K562 (cell line): ENCODE data around the gene MOB3C. TPM values are rescaled to one million over a fixed set of nuclear protein-coding genes. Genes with fewer than 3 reads are reported as not detected.

Source experiments
- ATAC-seq: fragments of 200-7000 bp; cut with Tn5 transposase; 3 replicates; pipeline ENCODE4 v1.9.1; 2020; ENCODE audit warnings: moderate library complexity
- BruUV-seq: library from RNA; stranded (reverse); fragments of 400-500 nt; replicated peaks from 2 replicates; lab custom pipeline; 2021; lab: Mats Ljungman, UMichigan
- CTCF ChIA-PET: fragments of 300-600 bp; formaldehyde crosslinking; extraction: SDS; loops from one replicate; lab custom pipeline; 2021; ENCODE audit warnings: low intra/inter-chr PET ratio; lab: Yijun Ruan, JAX
- POLR2A ChIA-PET: fragments of 300-600, 350-650 bp; sonication (Branson Sonifier 250); formaldehyde crosslinking; extraction: SDS; loops from one replicate; lab custom pipeline; 2021; ENCODE audit warnings: antibody characterized with exemption, inconsistent platforms; lab: Yijun Ruan, JAX
- DNase-seq, 4 experiments: peaks; one replicate each; pipeline versions ENCODE4 v3.0.0 to v3.0.0-alpha.2; 2011 to 2018; ENCODE audit warnings: low spot score in 3 of 4, mixed read lengths in 3 of 4; ENCODE audit errors: extremely low read depth in 1 of 4
- FAIRE-seq: peaks from 2 replicates; lab custom pipeline; 2011; peaks lifted over from hg19 to GRCh38; lab: Jason Lieb, UNC
- H2AFZ ChIP-seq: 2 replicates; pipeline ENCODE4 v1.6.0; 2011; ENCODE audit warnings: low read depth, low read length, control low read depth, inconsistent platforms
- H3K27ac ChIP-seq: fragments of 200-600 bp; 3 replicates; pipeline ENCODE4 v1.8.0; 2011; ENCODE audit warnings: low read depth, mild to moderate bottlenecking, control low read depth, inconsistent platforms, low read length, moderate library complexity, mixed read lengths; ENCODE audit errors: extremely low read depth
- H3K27me3 ChIP-seq, 2 experiments: fragments of 300-600 bp in 1 of 2; 2 replicates in 1 of 2; 3 replicates in 1 of 2; pipeline versions ENCODE4 v1.6.0 to v1.8.0; 2011; ENCODE audit warnings: inconsistent platforms in 2 of 2, low read length in 2 of 2, mild to moderate bottlenecking in 1 of 2, mixed read lengths in 1 of 2, moderate library complexity in 1 of 2; ENCODE audit not compliant: control insufficient read depth in 2 of 2, insufficient read depth in 2 of 2
- H3K36me3 ChIP-seq: fragments of 300-600 bp; 3 replicates; pipeline ENCODE4 v1.8.0; 2011; ENCODE audit warnings: mild to moderate bottlenecking, low read length, inconsistent platforms; ENCODE audit not compliant: control insufficient read depth, insufficient read depth
- H3K4me1 ChIP-seq, 2 experiments: fragments of 200-600 bp in 1 of 2; replicated peaks in 1 of 2; 2 replicates in 1 of 2; 3 replicates in 1 of 2; pipeline versions ENCODE4 v1.5.1 to v1.8.0; 2011; ENCODE audit warnings: inconsistent platforms in 2 of 2, low read length in 2 of 2, mild to moderate bottlenecking in 1 of 2, mixed read lengths in 1 of 2, moderate library complexity in 1 of 2; ENCODE audit not compliant: control insufficient read depth in 2 of 2, insufficient read depth in 2 of 2
- H3K4me2 ChIP-seq: 2 replicates; pipeline ENCODE4 v1.6.1; 2011; ENCODE audit warnings: low read length, control low read depth, inconsistent platforms, mixed read lengths; ENCODE audit not compliant: insufficient read depth
- H3K4me3 ChIP-seq: fragments of 200-600 bp; sonication (generic), shearing (Covaris generic); 2 replicates; pipeline ENCODE4 v1.5.1; 2016; ENCODE audit warnings: control low read depth, inconsistent platforms
- H3K79me2 ChIP-seq: fragments of 200-600 bp; 3 replicates; pipeline ENCODE4 v1.8.0; 2011; ENCODE audit warnings: low read length, inconsistent platforms; ENCODE audit not compliant: control insufficient read depth, insufficient read depth
- H3K9ac ChIP-seq, 2 experiments: 2 replicates each; pipeline versions ENCODE4 v1.6.0 to v1.6.1; 2011; ENCODE audit warnings: low read depth in 2 of 2, low read length in 2 of 2, control low read depth in 1 of 2, inconsistent platforms in 1 of 2, mild to moderate bottlenecking in 1 of 2, mixed read lengths in 1 of 2; ENCODE audit not compliant: insufficient read depth in 1 of 2
- H3K9me1 ChIP-seq: one replicate; pipeline ENCODE4 v1.6.0; 2011; ENCODE audit warnings: inconsistent platforms, mild to moderate bottlenecking, low read length, moderate library complexity; ENCODE audit not compliant: control insufficient read depth, insufficient read depth
- H3K9me3 ChIP-seq: replicated peaks from 2 replicates; pipeline ENCODE4 v1.5.1; 2011; ENCODE audit warnings: low read depth, low read length, inconsistent platforms; ENCODE audit not compliant: control insufficient read depth, insufficient read depth
- H4K20me1 ChIP-seq: replicated peaks from 2 replicates; pipeline ENCODE4 v1.6.1; 2011; ENCODE audit warnings: low read length, inconsistent platforms, mixed read lengths; ENCODE audit not compliant: control insufficient read depth, insufficient read depth
- BRF2 ChIP-seq: IDR thresholded peaks from 3 replicates; pipeline ENCODE4 v1.6.1; 2011; ENCODE audit warnings: borderline replicate concordance, mild to moderate bottlenecking; ENCODE audit not compliant: insufficient read length, insufficient read depth
- MGA ChIP-seq: fragments of 450-650 bp; IDR thresholded peaks from 2 replicates; pipeline ENCODE4 v1.6.1; 2016; ENCODE audit warnings: mild to moderate bottlenecking, moderate library complexity
- NCOA1 ChIP-seq: fragments of 450-650 bp; IDR thresholded peaks from 2 replicates; pipeline ENCODE4 v1.6.1; 2016; ENCODE audit warnings: low read depth
- NR2C1 ChIP-seq, 2 experiments: fragments of 450-650 bp; IDR thresholded peaks; 2 replicates each; pipeline ENCODE4 v1.6.1; 2017; ENCODE audit warnings: mild to moderate bottlenecking in 2 of 2, antibody characterized with exemption in 1 of 2, inconsistent platforms in 1 of 2, missing compliant biosample characterization in 1 of 2, missing genetic modification characterization in 1 of 2
- PTRF ChIP-seq: fragments of 450-650 bp; IDR thresholded peaks from 2 replicates; pipeline ENCODE4 v1.6.1; 2016; ENCODE audit warnings: mild to moderate bottlenecking, missing genetic modification characterization, missing compliant biosample characterization
- USF2 ChIP-seq: sonication (generic); formaldehyde crosslinking; IDR thresholded peaks from 2 replicates; pipeline ENCODE4 v1.5.0; 2020; ENCODE audit warnings: missing genetic modification reagents
- ZC3H11A ChIP-seq: IDR thresholded peaks from 2 replicates; pipeline ENCODE4 v1.6.1; 2012; ENCODE audit warnings: low read depth, low read length, improper control_type of control experiment
- ZNF324 ChIP-seq: fragments of 250-450 bp; sonication (Bioruptor Pico); IDR thresholded peaks from 2 replicates; pipeline ENCODE4 v1.4.0; 2020; ENCODE audit warnings: mild to moderate bottlenecking
- ZNF76 ChIP-seq: fragments of 250-450 bp; sonication (Bioruptor Pico); IDR thresholded peaks from 2 replicates; pipeline ENCODE4 v1.4.0; 2020; ENCODE audit warnings: mild to moderate bottlenecking, moderate library complexity, borderline replicate concordance
- ZSCAN29 ChIP-seq: fragments of 450-650 bp; IDR thresholded peaks from 2 replicates; pipeline ENCODE4 v1.6.1; 2017
- WGBS: fragments of 100-300 bp; shearing (Covaris generic); methylation state at CpG from one replicate; pipeline ENCODE4 v1.1.6; 2016; ENCODE audit warnings: low coverage, mixed read lengths; ENCODE audit not compliant: insufficient coverage; ENCODE audit errors: missing lambda C conversion rate; 5-methylcytosine and 5-hydroxymethylcytosine counted together
- in situ Hi-C: fragments of 300-500 bp; cut with MboI; formaldehyde crosslinking; loops from 4 replicates; pipeline ENCODE4 v1.15.0; 2018; ENCODE audit warnings: inconsistent platforms, mixed read lengths
- intact Hi-C: fragments of 100-400 bp; cut with micrococcal nuclease; formaldehyde crosslinking; loops from 2 replicates; pipeline ENCODE4 v1.14.2; 2022
- polyA plus RNA-seq, 8 experiments: library from polyadenylated mRNA; depleted of rRNA in 4 of 8; stranded (reverse) in 5 of 8; unstranded in 3 of 8; fragments of >200 nt; fragmentation: Nextera tagmentation in 2 of 8; fragmentation: Illumina TruSeq in 1 of 8; extraction: Ambion mirVana in 2 of 8; extraction: Trizol in 1 of 8; gene quantifications; 2 replicates each; pipeline versions ENCODE4 v1.2.1 to v1.2.3, GENCODE V29; 2011 to 2014; ENCODE audit warnings: inconsistent platforms in 1 of 8, missing spikeins in 1 of 8
- total RNA-seq, 7 experiments: library from RNA; depleted of rRNA in 6 of 7; stranded (reverse); fragments of >200 nt in 6 of 7; fragmentation: Illumina TruSeq in 2 of 7; extraction: Trizol in 2 of 7; gene quantifications; 2 replicates each; pipeline versions ENCODE4 v1.2.1 to v1.2.3, GENCODE V29; 2011 to 2021; ENCODE audit warnings: low replicate concordance in 1 of 7

Gene MOB3C
- total and polyA plus RNA-seq, 9 of the 15 experiments (the other 6 are each of a cell fraction or from before 2014, with no cell fraction given) = 1.0 to 7.5 (median 3.7) TPM

GRCh38 chr1:46569116-46569515 is 47.5 kb downstream of the MOB3C start:
- 48% methylated on average over 4 of the region's 4 CpGs for WGBS
- no peak for FAIRE-seq
- ATAC-seq = no peak
- Histone ChIP-seq H3K36me3 (peaks cover 11% of the 10 kb centered on the region; the same call in 2 of the 3 replicates), H2AFZ (no peak overlapping the region), H3K79me2 (no peaks in the 10 kb centered on the region), H3K9me3 (no peaks in the 10 kb centered on the region), H4K20me1 (no peaks in the 10 kb centered on the region), H3K27ac (no peak overlapping the region), H3K4me2 (no peak overlapping the region), H3K27me3 (no peaks in the 10 kb centered on the region), H3K4me3 (no peak overlapping the region), H3K4me1 (no peaks in the 10 kb centered on the region; a peak in 2 of 5 replicates), H3K9ac (no peak overlapping the region), H3K9me1 (no peaks in the 10 kb centered on the region)
- ChIA-PET POLR2A (interaction anchor here (0.7 to 1.9 kb wide), 4 partner anchors 14 to 150 kb away, joined by 3 to 6 read pairs (median 4); partner anchors contain the start of gene EFCAB14), CTCF (no interaction called here)
- intact Hi-C loops = no loop called here
- in situ Hi-C loops = no loop called here
- DNase-seq = no peak
- BruUV-seq = no TSS peak
- TF ChIP-seq NCOA1 (no peak), ZSCAN29 (no peak), MGA (no peak), BRF2 (no peak), NR2C1 (IDR thresholded peaks at IDR 0.05) (no peak), NR2C1 (tag; IDR thresholded peaks at IDR 0.05) (no peak), PTRF (tag) (no peak), ZC3H11A (no peak), ZNF76 (CRISPR knock-in tag) (no peak), USF2 (no peak), ZNF324 (CRISPR knock-in tag) (no peak)
